GM20431 (cell line): ENCODE results near the gene CD58.

ENCODE experiments used
- in situ Hi-C: fragments of 300-500 bp; cut with MseI, MboI; formaldehyde crosslinking; loops from one replicate; pipeline ENCODE4 v1.15.0; 2020; ENCODE audit warnings: low sequenced_read_pairs; ENCODE audit not compliant: unreplicated experiment

CD58 gene

DNA sequence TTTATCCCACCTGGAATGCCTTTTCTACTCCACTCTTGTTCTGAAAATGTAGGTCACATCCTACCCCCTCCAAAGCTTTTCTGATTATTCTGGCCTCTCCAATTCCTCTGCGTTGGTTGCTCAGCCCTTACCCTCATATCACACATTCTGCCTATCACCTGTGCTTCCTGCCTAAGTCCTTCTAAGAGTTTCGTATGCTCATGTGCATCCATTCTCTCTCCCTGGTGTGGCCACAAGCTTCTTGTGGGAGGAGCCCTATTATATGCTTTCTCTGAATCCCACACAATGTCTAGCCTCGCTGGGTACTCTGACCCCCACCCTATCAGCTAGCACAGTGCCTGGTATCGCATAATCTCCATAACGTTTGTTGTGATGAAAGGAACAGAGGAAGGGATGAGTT, 54.2 kb downstream of the CD58 start:
- in situ Hi-C loops: no loop called here

- in situ Hi-C loops: no loop called here
Observed at GRCh38 chr1:116515702-116516101, 55.1 kb downstream of the CD58 start.

DNA sequence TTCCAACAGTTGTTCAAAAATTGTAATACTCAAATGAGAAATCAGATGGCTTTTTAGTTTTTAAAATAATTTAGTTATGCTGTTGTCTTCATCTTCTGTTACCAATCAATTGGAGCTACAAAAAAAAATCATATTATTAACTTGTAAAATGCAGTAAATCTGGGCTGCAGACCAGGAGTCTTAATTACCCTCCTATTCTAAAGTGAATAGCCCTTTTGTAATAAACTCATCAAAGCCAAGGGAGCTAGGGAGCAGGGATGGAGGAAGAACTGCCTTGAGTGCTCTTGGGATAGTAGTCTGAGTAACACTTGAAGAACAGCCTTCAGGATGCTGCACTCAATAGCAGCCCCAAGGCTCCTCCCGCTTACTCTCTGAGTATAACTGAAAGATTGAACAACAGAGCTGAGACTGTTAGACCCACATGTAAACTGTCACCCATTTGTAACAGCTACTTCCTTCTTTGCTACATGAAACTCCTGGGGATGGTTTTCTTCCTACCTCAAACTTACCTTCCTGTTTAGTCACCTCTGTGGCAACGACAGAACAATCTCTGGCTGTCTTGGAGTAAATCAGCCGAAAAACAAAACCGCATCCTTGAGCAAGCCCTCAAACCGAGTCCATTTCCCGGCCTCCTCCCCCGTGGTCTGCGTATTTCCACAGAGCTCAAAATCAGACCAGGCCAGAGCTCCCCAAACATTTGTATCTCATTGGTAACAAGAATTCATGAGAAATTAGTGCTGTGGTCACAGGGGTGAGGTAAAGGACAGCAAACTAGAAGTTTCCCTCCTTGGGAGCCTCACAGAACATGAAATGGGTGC, 55.9 kb downstream of the CD58 start:
- in situ Hi-C loops: no loop called here

DNA sequence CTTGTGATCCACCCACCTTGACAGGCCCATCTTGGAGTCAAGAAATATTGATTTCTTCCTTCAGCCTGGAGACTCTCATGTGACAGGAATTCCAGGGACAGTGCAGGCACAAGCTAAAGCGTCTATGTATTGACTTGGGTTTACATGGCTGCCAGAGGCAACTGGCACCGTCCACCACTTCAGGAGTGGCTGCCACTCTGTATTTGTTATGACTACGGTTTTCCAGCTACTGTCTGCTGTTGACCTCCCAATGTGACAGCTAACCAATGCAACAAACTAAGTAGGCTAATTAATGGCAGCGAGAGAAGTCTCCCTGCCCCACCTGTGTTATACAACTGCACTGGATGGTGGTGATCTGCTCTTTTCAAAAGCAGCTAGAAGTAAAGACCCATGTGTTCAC, 56.9 kb downstream of the CD58 start:
- in situ Hi-C loops: no loop called here

DNA sequence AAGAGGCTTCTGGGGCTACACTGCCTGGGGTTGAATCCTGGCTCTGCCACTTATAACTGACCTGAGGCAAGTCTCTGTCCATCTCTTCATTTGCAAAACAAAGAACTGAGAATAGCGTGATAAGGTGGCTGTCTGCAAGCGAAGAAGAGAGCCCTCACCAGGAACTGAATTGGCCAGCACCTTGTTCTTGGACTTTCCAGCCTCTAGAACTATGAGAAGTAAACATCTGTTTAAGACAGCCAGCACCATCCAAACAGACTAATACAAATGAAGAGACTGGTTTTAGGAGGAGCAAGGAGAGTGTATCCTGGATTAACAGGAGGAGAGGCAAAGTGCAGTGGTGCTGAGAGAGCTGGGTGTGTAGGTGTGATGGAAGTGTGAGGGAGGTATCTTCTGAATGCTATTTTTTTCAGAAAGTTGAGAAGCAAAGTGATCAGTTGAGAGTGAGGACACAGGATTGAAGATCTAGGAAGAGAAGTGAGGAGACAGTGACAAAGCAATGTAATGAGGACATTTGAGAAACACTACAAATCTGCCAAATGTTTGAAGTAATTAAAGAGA, 59.3 kb downstream of the CD58 start:
- in situ Hi-C loops: no loop called here

DNA sequence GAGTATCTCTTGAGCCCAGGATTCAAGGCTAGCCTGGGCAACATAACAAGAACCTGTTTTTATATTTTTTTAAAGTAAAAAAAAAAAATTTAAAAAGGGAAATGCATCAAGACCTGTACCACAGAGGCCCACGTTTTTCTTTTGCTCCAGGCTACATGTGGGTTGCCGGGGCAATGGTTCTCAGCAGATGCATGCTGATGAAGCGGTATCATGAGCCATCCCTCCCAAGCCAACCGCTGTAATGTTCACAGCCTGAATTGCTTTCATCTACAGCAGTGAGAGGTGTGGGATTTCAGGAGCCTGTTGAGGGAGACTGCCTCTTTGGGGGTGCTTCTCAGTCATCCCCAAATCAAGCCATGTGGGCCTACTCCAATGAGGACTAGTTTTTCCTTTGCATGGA, 60.5 kb downstream of the CD58 start:
- in situ Hi-C loops: no loop called here

DNA sequence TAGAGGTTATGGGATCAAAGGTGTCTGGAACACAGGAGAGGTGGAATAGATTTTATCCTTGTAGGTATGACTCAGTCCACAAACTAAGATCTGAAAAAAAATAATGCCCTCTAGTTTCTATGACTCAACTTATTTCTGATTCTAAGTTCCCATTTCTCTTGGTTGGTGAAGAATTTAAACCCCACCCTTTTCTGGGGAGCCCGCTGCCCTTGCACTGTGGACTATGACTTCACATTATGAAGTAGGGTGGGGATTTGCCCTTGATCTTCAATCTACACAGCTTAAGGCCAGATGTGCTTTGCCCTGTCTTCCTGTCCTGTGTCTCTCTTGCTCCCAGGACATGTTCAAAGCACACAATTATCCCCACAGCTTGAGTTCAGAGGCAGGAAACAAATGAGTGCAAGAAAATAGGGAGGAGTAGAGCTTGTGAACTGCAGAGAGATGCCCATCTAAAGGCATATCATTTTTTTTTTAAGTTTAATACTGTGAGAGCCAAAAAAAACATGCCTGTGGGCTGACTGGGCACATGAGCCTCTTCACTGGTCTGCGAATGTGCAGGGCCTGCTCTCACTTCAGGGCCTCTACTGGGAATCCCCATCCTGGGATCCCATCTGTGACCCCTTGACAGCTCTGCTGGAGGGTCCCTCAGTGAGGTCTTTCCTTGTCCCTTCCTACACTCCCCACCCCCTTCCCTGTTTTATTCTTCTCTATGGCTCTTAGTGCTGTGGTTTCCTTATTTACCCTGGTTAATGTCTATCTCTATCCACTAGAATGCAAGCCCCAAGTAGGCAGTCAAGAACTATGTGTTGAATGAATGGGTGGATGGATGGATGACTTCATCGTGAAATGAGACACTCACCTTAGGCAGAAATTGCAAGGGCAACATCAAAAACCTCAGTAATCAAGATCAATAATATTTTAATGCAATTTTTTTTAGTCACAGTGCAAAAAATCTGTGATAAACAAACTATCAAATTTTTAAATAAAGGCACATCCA, 61.5 kb downstream of the CD58 start:
- in situ Hi-C loops: no loop called here

DNA sequence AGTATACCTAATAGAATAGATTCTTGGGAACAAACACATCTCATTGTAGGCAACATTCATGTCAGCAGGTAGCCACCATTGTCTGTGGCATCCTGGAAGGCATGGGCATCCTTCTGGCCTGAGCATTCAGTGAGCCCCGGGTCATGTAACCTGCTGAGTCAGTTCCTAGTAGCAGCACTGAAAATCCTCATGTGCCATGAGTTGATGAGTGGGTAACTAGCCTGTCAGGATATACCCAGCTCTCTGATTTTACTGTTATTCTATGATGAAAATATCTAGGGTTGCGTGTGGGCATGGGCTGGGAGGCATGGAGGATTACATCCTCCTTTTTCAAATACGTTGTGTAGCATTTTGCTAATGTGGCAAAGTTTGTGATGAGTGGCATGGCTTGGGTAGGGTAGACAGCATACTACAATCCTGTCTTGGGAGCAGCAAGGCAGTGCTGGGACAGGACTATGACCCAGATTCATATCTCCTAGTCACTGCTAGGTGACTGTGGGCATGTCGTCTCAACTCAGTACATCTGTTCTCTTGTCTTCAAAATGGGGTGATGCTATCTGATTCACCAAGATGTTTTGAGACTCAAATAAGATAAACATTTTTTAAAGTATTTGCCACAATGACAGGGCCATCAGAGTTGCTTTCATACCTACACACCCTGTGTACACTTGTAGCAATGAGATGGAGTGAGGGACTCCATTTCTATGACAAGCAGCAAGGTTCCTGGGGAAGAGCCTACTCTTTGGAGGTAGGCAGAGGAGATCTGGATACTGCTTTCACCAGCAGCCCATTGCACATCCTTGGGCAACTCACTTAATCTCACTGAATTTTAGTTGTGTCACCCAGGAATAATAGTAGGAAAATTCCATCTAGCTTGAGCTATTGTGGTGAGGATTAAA, 62.5 kb downstream of the CD58 start:
- in situ Hi-C loops: no loop called here

DNA sequence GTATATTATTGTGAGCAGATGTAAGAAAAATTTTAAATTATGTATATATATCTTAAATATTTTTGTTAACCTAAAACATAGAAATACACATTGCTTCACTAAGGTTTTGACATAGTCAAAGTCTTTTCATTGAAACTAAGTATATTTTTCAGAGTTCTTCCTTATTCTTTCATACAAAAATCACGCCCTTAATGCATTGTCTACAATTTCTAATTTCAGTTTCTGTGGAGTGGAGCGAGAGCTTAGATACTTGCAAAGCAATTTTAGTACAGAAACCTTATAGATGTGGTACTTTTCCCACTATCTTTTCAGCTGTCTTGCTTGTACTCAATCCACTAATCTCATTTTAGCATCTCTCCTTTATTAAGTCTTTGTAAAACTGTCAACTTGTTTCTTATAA, 63.2 kb downstream of the CD58 start:
- in situ Hi-C loops: no loop called here

GRCh38 chr1:116506132-116507004, 64.5 kb downstream of the CD58 start:
- in situ Hi-C loops: no loop called here

DNA sequence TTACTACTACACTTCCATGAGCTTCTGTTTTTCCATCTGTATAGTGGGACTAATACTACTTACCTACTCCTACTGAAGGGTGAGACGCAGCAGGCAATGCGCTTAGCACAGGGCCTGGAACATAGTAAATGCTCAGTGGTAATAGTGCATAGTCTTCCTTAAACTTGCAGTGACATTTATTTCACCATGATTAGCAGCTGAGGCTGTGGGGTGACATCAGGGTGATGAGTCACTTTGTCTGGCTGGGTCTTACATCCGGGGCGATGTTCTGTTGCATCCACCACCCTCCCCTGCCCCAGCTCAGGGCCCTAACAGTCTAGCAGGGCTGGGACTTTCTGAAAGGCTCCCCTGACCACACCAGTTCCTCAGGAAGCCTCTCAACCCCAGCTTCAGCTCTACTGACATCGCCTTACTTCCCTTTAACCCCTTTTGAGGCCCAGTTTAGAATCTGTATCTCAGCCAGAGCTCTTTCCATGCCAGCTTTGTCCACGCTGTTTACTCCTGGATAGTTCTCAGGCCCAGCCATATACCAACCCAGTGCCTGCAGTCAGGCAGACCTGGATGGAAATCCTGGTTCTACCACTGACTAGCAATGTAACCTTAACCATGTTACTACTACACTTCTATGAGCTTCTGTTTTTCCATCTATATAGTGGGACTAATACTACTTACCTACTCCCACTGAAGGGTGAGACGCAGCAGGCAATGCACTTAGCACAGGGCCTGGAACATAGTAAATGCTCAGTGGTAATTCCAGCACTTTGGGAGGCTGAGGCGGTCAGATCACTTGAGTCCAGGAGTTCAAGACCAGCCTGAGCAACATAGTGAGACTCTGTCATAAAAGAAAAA, 66.3 kb downstream of the CD58 start:
- in situ Hi-C loops: no loop called here

DNA sequence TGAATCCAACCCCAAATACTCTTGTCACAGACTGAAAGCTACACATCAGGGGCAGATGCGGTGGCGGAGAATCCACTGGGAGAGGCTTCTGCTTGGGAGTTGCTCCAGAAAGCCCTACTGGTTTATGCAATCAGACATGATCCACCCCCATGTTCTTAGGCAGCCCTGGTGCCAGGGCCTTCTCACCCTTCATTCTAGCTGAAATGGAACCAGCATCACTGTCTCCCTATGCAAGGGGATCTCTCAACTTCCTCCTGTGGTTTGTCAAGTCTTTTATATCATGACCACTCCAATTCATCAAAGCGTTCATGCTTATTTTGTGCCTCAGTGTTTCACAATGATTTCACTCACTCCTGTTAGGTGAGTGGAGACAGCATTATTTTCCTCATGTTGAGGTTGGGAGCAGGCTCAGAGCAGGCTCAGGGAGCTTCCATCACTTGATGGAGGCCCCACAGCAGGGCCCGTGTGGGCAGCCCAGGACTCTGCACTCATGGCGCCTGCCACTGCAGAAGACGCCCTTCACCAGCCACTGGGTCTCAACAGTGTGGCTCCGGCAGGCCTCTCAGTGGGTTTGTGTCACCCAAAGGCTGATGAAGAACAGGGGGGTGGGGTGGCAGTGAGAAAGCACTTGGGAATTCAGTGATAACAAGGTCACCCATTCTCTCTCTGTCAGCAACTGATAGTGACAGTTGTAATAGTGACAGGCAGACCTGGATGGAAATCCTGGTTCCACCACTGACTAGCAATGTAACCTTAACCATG, 67.1 kb downstream of the CD58 start:
- in situ Hi-C loops: no loop called here

DNA sequence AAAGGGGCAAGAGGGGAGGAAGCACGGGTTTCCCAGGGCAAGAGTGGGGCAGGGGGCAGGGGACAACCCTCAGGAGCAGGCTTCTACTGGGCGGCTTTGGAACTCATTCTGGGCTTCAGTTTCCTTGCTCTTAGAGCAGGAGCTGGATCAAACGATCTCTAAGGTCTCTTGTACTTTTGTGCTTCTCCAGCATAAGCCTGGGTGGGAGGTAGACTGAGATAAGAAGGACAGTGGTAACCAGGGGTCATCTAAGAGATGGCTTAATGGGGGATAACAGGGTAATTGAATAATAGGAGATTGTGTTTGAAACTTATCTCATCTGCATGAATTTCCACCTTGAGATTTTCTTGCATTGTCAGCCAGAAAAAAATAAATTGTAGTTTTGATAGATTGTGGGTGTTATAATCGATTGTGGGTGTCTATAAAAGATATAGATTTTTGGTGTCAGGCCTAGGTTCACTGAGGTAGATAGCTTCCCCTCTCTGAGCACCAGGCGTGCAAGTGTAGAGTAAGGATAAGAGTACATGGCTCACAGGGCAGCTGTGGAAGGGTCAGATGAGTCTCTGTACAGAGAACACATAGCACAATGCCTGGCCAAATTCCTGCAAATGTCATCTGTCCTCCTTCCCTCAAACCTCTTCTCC, 68.0 kb downstream of the CD58 start:
- in situ Hi-C loops: no loop called here

- in situ Hi-C loops: no loop called here
Observed at GRCh38 chr1:116501870-116502244, 69.0 kb downstream of the CD58 start.

- in situ Hi-C loops: no loop called here
Observed at GRCh38 chr1:116501125-116501869, 69.5 kb downstream of the CD58 start.
